ENCODE data around the gene OPHN1.
"Not testable (repeated sequence)": the region's sequence is repeated elsewhere in the genome, so short reads cannot be mapped to it uniquely, and the experiment has no call there.

The OPHN1 gene

DNA sequence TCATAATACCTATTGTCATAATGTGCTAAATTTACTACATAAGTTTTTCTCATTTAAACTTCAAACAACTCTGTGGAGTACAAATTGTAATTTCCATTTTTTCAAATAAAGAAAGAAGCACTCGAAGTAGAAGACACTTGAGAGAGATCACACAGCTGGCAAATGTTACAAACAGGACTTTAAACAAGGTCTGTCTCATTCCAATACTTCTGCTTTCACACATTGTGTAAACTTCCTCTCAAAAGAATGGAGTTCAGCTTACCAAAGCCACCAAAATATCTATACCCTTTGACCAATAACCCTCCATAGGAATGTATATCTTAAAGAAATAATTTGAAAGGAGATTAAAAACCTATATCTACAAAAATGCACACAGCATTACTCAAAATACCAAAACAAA, 88.3 kb downstream of the OPHN1 start:
- peak in 2 of 3 donors; percentile 22 to 25 for DNase-seq

DNA sequence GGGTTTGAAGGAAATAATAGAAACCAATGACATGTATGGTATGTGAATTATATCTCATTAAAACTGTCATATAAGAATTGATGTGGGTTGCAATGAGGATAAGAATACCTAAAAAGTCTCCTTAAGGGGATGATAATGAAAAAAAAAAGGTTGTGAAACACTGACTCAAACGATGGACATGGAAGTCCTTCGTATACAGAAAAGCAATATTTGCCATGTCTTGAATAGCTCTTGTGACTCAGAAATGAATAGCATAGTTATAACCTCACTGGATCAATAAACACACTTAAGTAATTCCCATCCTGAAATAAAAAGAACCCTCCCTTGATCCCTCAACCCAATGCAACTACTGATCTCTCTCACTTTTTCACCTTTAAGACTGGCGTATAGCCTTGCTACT, 89.7 kb downstream of the OPHN1 start:
- no peak for DNase-seq

DNA sequence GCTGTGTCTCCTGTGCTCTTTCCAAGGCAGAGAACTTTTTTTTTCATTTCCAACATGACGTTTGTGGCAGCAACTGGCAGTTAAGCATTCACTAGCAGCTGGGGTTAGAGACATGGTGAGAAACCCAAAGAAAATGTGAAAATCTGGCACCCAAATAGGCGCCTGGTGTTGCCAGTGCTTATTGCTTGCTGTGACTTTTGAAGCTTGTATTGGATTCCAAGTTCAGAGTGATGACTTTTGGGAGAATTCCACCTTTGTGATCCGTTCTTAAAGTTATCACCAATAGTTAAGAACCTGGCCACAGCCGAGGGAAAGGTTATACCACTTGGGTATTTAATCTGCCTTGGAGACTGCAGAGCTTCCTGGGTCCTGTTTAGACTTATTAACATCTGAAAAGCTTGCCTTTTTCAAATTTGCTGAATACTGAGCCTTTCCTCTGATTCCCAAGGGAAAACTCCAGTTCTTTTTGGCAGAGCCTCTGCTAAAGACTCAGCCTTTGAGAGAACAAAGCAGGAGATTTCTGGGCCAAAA, 101.0 kb downstream of the OPHN1 start:
- DNase-seq = no peak

DNA sequence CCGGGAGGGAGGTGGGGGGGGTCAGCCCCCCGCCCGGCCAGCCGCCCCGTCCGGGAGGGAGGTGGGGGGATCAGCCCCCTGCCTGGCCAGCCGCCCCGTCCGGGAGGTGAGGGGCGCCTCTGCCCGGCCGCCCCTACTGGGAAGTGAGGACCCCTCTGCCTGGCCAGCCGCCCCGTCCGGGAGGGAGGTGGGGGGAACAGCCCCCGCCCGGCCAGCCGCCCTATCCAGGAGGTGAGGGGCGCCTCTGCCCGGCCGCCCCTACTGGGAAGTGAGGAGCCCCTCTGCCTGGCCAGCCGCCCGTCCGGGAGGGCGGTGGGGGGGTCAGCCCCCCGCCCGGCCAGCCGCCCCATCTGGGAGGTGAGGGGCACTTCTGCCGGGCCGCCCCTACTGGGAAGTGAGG, 106.5 kb downstream of the OPHN1 start:
- not testable (repeated sequence) for DNase-seq

DNA sequence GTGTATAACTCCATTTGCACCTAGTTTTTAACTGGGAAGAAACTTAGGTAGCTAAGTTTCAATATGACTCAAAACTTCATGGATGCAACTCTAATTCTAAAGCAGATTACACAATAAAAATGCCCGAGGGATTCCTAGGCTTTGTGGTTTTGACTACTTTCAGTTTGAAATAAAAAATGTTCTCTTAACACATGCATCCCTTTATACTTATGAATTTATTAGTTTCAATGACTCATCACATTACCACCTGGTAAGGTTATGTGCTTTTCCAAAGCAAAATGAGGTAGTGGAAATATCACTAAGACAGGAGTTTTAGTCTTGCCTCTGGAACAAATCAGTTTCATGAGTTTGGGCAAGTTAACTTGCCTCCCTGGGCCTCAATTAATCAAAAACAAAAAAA, 125.5 kb downstream of the OPHN1 start:
- DNase-seq = peak in 1 of 3 donors; percentile 3

DNA sequence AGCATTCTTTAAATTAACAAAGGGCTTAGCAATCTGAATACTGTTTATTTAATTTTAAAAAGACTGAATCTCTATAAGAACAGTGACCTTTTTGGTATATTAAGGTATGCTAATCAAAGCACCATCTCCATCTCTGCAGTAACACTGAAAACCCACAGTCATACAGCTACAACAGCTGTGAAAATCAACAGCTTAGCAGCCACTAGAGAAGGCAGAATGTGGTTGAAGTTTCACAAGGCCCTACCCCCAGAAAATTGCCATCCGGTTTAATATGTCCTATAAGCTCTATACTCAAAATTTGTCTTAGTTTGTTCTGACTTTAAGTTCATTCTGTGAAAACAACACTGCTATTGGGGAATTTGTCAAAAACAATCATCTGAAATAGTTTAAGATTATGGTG, 128.7 kb downstream of the OPHN1 start:
- DNase-seq = no peak

DNA sequence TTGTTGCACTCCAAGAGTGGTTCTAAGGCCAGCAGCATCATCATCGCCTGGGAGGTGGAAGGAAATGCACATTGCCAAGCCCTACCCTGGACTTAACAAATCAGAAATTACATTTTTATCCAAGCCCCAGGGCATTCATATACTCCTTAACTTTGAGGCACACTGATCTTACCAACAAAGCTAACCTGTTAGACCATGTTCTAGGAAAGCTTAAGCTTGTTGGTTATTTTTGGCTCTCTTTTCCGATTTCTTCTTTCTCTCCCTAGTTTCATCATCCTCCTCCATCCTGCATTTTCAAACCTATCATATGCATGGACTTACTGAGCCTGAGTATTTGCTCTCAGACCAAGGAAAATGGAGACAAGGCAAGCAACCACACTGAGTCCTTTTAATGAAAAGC, 133.4 kb downstream of the OPHN1 start:
- DNase-seq = no peak

DNA sequence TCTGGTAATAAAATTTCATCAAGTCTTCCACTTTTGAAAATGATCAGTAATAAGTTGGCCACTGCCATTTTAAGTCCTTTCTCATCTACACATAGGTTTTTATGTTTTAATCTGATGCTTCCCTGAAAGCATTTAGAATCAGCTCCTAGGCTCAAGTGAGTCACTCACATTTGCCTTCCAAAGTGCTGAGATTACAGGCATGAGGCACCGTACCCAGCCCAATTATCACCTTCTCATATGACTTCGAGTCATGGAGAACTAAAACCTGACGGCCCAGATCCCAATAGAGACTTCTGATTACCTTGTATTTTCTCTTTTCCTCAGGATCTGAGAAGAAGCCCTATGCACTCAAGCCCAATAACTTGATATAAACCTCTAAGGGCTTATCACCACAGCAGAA, 140.8 kb downstream of the OPHN1 start:
- DNase-seq = no peak

DNA sequence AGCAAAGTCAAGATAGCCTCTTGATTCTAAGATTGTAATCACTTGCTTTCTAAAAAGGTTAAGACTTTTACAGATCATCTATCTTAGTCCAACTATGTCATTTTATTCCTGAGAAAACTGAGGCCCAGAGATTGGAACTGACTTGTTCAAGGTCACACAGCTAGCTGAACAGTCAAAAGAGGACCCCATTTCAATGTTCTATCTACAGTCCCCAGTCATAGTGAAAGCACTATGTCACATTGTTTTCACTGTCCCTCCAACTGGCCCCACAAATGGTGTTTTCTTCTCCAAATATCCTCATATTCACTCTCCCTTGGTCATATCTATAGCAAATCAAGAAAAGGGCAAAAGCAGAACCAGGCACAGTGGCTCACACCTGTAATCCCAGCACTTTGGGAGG, 145.2 kb downstream of the OPHN1 start:
- no peak for DNase-seq

DNA sequence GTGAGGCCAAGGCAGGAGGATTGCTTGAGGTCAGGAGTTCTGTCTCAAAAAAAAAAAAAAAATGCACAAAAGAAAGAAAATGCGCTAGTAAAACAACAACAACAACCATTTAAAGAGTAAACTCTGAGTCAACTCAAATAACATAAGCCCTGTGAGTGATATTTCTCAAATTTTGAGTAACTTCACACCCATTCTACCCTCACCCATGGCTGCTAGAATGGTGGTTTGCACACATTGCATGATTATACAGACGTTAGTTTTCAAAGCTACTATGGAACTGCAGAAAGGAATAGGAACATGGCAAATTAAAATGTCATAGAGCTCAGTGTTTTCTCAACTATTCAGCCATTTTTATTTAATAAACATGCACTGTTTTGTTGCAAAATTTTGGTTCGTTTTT, 145.9 kb downstream of the OPHN1 start:
- DNase-seq = no peak

DNA sequence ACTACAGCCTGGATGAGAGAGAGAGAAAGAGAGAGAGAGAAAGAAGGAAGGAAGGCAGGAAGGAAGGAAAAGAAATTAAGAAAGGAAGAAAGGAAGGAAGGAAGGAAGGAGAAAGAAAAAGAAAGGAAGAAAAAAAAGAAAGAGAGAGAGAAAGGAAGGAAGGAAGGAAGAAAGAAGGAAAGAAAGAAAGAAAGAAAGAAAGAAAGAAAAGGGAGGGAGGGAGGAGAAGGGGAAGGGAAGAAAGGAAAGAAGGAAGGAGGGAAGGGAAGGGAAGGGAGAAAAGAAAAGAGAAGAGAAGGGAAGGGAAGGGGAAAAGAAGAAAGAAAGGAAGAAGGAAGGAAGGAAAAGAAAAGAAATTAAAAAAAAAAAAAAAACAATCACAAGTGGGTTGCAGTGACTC, 146.3 kb downstream of the OPHN1 start:
- no peak for DNase-seq

DNA sequence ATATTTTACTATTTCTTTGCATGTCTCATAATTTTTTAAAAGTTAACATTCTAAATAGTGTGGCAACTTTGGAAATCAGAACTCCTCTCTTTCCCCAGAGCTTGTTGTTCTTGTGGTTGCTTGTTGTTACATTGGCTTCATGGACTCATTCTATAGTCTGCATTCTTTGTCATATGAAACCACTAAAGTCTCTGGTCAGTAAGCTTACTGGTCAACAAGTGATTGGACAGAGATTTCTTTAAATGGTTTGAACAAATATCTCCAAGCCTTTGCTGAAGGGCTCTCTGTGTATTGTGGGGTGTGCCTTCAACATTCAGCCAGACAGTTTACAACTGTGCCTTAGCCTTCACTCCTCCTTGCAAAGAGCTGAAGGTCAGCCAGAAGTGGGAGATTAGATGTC, 147.2 kb downstream of the OPHN1 start:
- no peak for DNase-seq

DNA sequence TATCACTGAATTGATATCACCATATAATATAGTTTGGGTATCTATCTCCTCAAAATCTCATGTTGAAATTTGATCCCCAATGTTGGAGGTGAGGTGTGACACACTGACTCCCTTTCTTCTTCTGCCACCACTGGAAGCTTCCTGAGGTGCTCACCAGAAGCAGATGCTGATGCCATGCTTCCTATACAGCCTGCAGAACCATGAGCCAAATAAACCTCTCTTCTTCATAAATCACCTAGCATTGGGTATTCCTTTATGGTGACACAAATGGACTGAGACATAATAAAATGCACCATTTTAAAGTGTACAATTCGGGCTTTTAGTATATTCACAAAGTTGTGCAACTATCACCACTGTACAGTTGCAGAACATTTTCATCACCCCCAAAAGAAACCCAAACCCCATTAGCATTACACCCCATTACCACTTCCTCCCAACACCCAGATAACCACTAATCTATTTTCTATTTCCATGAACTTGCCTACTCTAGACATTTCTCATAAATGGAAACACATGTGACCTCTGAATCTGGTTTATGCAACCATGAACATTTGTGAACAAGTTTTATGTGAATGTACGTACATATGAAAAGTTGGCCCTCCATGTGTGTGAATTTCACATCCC, 148.9 kb downstream of the OPHN1 start:
- no peak for DNase-seq

DNA sequence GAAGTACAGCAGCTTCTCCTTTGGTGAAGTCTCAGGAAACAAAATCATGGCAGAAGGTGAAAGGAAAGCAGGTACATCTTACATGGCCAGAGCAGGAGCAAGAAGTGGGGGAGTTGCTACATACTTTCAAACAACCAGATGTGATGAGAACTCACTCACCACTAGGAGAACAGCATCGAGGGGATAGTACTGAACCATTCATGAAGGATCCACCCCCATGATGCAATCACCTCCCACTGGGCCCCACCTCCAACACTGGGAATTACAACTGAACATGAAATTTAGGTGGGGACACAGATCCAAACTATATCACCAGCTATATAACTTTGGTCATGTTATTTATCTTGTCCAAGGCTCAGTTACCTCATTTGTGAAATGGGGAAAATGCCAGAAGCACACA, 159.4 kb downstream of the OPHN1 start:
- peak in 1 of 3 donors; percentile 1 for DNase-seq

DNA sequence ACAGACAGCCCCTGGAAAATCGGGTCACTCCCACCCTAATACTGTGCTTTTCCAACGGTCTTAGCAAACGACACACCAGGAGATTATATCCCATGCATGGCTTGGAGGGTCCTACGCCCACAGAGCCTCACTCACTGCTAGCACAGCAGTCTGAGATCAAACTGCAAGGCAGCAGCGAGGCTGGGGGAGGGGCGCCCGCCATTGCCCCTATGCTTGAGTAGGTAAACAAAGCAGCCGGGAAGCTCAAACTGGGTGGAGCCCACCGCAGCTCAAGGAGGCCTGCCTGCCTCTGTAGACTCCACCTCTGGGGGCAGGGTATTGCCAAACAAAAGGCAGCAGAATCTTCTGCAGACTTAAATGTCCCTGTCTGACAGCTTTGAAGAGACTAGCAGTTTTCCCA, 168.5 kb downstream of the OPHN1 start:
- DNase-seq = not testable (repeated sequence)

DNA sequence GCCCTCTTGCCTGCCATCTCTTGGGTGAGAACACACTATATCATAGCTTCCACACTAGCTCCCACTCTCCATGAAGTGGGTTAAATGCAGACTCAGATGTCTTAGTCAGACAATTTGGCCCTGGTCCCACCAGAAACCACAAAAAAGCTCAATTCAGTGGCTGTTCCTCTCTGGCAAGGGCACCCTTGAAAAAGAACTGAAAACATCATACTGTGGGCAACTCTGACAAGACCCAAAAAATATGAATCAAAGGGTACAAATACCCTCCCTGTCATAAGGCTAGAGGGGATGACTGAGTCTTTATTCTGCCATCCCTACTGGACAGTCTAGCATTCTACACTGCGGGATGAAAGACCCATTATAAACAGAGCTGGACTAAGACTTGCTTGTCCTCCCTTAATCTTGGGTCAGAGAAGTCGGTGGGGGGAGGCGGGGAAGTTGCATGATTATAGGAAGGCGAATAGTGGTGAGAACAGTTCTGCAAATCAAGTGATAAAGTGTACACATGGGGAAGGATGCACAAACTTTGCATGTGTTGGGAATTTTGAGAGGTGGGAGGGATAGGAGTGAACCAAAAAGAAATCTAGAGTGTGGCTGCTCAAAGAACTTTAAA, 172.1 kb downstream of the OPHN1 start:
- peak; percentile 41 to 48 (median 47) for DNase-seq

DNA sequence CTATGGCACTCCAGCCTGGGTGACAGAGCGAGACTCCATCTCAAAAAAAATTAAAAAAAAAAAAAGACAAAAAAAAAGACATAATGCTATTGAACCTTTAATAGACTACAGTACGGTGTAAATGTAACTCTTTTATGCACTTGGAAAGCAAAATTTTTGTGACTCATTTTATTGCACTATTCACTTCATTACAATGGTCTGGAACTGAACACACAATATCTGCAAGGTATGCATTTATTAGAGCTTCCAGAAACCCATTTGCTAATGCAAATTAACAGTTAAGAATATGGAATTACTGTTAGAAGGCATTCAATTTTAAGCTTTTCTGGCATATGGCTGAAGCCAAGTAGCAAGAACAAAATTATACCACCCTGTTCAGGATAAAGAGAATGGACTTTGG, 176.3 kb downstream of the OPHN1 start:
- DNase-seq = no peak

DNA sequence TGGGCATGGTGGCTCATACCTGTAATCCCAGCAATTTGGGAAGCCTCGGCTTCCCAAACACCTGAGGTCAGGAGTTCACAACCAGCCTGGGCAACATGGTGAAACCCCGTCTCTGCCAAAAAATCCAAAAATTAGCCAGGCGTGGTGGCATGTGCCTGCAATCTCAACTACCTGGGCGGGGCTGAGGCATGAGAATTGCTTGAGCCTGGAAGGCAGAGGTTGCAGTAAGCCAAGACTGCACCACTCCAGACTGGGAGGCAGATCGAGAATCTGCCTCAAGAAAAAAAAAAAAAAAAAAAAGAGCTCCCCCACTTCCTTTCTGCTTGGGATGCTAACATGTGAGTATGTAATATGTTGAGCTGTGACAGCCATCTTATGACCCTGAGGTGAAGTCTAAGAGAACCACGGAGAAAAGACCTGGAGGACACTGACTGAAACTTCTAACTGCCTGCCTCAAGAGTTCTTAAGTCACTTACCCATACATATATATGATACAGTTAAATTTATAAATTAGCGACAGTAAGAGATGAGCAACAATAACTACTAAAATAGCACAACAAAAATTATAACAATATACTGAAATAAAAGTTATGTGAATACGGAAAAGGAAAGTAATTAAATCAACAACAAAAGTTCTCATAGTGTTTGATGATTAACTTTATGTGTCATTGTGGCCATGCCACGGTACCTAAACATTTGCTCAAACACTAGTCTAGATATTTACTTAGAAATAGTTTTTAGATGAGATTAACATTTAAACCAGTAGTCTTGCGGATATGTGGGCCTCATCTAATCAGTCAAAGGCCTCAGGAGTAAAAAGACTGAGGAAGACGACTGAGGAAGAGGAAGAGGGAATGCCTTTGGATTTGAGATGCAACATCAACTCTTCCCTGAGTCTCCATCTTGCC, 178.3 kb downstream of the OPHN1 start:
- DNase-seq = no peak

DNA sequence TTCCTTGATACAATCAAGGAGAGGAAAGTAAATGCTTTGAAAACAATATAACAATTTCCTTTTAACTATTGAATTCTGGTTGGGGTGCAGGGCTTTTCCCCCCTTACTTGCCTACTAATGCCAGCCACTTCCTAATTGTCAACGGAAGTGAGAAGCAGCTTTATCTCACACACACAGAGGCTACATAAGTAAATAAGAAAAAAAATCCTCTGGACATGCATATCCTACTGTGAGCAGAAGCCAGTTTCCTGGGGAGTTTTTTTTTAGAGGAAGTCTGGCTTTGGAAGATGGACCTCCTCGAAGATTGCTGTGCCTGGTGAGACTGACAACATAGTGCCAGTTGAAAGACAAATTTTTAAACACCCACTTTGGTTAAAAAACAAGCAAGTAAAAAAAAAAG, 180.6 kb downstream of the OPHN1 start:
- peak in 2 of 3 donors; percentile 1 to 7 for DNase-seq

DNA sequence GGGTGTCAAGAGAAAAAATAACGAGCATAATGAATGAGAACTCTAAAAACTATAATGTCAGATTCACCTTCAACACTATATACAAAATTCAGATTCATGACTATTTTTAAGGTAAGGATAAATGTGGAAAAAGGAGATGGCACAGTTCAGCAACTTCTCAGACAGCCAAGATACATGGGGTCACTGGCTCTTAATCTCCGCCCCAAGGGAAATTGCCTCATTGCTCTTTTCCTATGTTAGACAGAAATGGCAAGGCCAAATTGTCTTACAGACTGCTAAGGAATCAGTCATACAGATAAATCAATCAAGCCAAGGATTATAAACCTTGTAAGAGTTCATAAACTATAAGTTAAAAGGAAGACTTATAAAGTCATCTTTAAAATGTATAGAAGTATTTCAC, 183.4 kb downstream of the OPHN1 start:
- DNase-seq = no peak

DNA sequence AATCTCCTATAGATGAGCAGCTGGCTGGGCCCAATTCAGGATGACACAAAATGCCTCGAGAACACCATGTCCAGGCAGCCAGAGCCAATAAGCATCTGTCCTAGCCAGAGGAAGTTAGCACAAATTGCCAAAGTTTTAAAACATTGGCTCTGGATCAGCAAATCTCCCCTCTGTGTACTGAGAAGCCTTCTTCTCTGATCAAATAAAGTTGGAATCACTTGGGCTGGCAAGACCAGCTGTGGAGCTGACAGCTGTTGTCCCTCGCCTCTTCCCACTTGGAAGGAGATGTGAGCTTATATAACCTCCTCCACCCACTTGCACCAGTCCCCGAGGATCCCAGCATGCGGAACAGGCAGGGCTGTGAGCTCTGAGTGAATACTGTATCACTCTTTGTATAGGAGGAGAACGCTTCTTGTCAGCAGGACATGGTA, 183.9 kb downstream of the OPHN1 start:
- no peak for DNase-seq

DNA sequence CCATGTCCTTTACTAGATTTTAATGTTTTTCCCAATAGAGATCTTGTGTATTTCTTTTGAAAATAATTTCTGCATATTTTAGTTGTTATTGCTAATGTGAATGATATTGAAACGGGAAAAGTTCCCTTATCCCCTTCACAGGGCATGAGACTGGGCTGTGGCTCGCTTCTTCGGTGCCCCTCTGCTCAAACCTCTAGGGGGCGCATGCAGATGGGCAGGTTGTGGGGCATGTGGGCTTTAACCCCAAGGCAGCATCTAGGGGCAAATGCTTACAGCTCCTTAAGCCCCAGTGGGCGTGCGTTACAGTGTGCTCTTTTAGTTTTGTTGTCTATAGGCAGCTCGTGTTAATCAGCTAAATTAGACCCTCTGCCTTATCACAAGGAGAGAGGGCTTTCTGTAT, 194.7 kb downstream of the OPHN1 start:
- DNase-seq = peak in 2 of 3 donors; percentile 22 to 32

DNA sequence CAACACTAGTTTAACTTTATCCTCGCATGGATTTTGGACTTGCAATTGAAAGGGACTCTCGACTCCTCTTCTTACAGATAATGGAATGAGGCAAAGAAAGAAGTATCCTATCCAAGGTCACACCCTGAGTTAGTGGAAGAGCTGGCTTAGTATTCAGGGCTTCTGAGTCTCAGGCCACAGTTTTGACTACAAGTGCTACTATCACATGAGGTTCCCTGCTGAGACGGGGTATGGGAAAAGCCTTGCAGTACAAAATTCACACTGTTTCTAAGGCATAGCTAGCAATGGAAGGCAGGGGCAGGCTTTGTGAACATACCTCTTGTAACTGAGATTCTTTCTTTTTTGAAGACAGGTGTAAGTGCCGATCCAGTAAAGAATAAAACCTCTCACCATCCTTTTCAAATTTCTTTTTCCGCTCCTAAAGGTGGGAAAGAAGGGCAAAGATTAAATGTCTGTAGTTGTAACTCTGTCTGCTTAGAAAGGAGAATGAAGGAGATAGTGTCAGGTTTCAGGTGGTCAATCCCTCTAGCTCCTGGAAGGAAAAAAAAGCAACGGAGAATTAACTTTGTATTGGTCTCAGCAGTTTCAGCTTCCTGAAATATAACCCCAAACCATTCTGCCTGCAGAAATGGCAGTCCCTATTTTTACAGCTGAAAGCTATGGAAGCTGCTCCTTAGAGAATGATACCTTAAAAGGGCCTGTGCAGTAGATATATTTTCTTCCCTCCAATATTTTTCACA, 199.0 kb downstream of the OPHN1 start:
- DNase-seq = no peak

All from suppressor macrophage treated with lipopolysaccharide for 1 hour (primary cell).